SH-SY5Y (cell line): ENCODE data around the gene CAT.

Experiments used
- GATA2 ChIP-seq: IDR thresholded peaks from 2 replicates; pipeline ENCODE4 v1.6.1; 2011; ENCODE audit warnings: mild to moderate bottlenecking, low read depth, low read length
- GATA3 ChIP-seq: IDR thresholded peaks from 2 replicates; pipeline ENCODE4 v1.6.1; 2011; ENCODE audit warnings: low read depth, mild to moderate bottlenecking, low read length, moderate library complexity

- TF ChIP-seq GATA2 (no peak), GATA3 (no peak)
These were observed 9.7 kb downstream of the CAT start for GRCh38 chr11:34448223-34448994.
